Inflammatory macrophage treated with lipopolysaccharide for 1 hour (primary cell): ENCODE results near the gene AP3S2.
"Not testable (repeated sequence)": the region's sequence is repeated elsewhere in the genome, so short reads cannot be mapped to it uniquely, and the experiment has no call there.

ENCODE experiments used
- DNase-seq, 2 donors: peaks; one replicate each; pipeline ENCODE4 v3.0.0-alpha.2; 2020 to 2022

AP3S2 gene

DNA sequence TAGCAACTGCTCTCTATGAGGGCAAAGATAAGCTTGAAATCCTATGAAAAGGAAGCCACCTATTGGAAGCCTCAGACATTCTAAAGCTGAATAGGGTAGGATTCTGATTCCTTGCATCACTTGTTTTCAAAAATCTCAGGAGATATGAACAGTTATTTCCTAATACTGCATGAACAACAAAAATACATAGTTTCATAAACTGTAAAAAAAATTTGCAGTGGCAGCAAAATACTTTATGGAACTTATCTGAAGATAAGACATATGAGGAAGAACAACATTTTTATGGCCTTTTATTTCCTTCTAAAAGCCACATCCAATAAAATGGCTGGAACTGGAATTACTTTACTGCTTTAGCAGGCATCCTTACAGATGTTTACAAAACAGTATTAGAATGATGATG is 29.9 kb downstream of the AP3S2 start:
- no peak for DNase-seq

DNA sequence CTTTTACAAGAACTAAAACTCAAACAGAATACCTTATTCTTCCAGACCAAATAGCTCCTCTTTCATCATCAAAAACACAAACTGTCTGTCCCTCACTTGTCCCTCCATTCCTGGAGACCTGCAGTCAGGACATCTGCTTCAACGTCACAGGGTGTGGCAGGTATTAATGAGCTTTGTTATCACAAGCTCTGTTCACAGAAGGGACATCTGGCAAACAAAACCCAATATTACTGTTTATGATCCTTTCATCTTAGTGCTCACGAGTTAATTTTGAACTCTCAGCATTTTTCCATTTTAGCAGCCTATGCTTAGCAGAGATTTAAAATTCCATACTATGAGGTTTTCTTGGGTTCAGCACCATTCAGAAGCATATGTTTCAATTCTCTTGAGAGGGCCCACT is 32.9 kb downstream of the AP3S2 start:
- no peak for DNase-seq

DNA sequence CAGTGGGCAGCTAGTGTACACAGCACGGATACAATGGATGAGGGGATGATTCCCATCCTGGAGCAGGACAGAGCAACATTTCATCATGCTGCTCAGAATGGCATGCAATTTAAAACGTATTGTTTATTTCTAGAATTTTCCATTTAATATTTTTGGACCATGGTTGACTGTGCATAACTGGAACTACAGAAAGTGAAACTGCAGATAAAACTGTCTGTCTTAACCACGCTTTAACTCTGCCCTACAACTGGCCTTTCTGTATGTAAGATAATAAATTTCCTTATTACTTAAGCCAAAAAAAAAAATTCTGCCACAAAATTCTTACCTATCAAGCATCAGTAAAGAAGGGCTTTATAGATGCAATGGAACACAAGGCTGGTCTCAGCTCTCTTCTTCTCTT is 33.4 kb downstream of the AP3S2 start:
- no peak for DNase-seq

DNA sequence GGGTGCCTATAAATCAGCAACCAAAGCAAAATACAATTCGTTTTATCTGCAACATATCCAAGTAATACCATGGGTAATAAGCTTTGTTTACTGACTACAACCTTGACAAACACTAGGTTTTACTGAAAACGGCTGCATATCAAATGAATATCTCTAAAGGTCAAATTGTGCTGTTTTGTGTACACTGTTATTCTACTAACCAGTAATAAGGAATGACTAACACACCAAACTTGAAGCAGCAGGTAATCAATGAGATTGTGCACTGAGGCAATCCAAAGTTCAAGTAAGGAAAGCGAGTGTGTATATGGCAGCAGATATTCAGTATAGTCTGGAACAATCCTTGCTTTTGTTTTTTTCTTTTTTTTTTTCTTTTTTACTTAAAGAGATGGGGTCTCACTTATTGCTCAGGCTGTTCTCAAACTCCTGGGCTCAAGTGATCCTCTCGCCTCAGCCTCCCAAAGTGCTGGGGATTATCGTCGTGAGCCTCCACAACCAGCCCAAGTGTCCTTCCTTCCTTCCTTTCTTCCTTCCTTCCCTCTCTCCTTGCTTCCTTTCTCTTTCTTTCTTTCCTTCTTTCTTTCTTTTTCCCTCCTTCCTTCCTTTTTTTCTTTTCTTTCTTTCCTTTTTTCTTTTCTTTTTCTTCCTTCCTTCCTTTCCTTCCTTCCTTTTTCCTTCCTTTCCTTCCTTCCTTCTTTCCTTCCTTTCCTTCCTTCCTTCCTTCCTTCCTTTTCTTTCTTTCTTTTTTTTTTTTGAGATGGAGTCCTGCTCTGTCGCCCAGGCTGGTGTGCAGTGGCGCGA is 34.9 kb downstream of the AP3S2 start:
- no peak for DNase-seq

DNA sequence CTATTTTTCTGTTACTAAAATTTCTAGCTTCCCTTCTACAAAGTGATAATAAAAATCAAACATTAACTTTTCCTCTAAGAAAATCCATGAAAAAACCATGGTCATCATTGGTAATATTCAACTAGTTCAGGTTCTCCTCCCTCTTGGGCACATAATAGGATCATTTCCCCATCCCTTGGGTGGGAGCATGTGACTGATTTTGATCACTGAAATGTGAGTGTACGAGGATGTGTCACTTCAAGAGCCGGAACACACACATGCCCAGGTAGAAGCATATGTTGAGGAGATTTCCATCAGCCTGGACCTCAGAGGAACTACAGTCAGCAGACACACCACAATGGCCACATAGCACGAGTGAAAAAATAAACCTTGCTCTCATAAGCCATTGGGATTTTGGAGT is 36.1 kb downstream of the AP3S2 start:
- DNase-seq = no peak

DNA sequence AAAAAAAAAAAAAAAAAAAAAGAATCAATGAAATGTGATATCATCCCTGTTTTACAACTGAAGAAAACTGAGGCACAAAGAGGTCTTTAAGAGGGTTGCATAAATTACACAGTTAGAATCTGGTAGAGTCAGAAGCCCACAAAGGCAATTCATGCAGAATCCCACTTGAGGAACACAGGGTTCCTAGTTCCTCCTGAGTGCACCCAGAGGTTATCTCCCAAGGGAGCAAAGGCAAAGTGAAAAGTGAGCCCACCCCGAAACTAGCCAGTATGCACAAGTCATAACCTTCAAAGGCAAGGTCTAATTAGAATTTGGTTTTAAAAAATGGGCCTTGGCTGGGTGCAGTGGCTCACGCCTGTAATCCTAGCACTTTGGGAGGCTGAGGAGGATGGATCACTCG is 37.8 kb downstream of the AP3S2 start:
- DNase-seq = no peak

DNA sequence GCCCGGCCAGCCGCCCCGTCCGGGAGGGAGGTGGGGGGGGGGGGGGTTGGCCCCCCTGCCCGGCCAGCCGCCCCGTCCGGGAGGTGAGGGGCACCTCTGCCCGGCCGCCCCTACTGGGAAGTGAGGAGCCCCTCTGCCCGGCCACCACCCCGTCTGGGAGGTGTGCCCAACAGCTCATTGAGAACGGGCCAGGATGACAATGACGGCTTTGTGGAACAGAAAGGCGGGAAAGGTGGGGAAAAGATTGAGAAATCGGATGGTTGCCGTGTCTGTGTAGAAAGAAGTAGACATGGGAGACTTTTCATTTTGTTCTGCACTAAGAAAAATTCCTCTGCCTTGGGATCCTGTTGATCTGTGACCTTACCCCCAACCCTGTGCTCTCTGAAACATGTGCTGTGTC is 38.9 kb downstream of the AP3S2 start:
- not testable (repeated sequence) for DNase-seq

DNA sequence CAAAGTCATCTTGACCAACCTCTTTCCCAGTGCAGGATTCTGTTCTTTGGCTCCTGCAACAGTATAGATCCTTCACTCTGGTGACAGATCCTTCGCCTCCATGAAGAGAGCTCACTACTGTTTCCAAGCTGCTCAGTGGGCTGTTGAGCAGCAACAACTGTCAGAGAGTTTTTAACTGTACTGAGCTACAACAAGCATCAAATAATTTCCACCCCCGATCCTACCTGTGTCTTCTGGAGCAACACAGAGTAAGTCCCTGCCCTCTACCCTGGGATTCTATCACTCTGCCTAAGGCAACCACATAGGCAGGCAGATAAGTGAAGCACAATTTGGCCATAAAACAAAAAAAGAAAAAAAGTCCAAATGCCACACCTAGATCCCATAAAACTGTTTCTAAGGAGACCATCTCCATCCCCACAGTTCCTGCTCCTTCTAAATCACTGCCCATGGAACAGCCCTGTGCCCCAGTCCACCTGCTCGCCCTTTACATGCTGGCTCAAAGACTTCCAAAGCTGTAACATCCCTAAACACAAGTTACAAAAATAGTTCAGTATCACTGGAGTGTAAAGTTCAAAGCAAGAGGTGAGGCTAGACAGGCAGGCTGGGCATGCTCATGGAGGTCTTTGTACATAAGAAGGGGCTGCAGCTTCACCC is 41.3 kb downstream of the AP3S2 start:
- DNase-seq = no peak

DNA sequence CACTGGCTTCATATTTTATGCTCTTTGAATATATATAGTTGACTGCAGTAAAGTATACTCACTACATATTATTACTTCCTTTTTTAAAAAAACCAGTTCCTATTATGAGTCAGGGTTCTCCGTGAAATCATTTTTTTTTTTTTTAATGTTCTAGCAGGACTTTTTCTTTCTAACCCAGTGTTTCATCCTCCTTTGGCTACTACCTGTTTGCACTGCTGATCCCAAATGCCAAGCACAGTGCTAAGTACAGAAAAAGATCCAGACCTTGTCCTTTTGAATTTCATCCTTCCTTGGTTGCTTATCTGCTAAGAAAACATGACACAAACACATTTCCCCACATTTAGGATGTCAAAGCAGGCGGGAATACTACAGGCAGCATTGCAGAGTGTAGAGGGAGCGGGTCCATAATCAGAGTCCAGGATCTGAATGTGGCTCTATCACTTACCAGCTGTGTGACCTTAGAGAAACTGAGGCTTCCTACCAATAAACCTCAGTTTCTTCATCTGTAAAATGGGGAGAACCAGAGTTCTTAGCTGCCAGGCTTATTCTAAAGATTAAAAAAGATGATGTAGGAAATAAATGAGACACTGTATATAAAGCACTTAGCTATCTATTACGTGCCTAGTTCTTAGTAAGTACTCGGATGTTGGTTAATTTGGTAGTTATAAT is 42.0 kb downstream of the AP3S2 start:
- peak; percentile 53 to 67 for DNase-seq

DNA sequence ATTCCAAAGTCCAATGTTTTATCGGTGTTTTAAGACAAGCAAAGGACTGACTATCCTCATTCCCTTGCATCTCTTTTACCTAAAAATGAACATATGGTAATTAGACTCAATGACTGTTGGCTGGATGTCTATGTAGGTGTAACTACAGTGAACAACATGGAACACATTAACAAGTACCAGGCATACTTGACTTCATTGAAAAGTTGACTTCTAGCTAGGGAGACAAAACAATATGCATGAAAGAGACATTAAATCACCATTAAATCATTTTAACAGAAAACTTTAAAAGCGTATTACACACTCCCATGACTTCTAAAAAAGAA is 44.9 kb downstream of the AP3S2 start:
- DNase-seq = no peak

DNA sequence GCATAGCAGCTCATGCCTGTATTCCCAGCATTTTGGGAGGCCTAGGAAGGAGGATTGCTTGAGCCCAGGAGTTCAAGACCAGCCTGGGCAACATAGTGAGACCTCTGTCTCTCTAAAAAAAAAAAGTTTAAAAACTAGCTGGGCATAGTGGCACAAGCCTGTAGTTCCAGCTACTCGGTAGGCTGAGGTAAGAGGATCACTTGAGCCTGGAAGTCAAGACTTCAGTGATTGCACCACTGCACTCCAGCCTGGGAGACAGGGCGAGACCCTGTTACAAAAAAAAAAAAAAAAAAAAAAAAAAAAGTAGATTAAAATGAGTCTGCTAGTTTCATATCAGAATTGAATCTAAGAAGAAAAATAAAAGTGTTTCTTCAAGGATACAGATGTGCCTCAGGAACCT is 46.7 kb downstream of the AP3S2 start:
- no peak for DNase-seq

DNA sequence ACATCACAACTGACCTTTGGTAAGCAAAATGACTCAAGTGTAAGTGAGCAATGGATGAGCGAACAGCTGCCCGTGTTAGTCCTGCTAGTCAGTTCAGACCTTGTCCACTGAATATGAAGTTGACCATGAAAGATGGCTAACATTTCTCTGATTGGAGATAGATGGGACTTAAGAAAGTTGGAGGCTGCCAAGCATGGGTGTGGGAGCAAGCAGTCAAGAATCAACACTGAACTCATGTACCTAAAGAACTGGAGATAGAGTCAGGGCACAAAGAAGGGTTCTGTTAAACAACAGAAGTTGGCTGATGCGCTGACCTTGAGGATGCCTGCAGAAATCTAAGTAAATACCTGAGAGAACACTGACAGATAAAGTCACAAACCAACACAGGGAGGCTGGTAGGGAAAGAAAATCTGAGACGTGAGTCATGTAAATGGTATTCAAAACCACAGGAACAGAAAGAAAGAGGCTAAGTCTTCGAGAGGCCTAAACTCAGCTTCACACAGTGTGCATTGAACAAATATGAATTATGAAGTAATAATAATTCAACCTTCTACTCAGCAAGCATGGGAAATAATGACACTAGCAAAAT is 48.4 kb downstream of the AP3S2 start:
- DNase-seq = no peak

DNA sequence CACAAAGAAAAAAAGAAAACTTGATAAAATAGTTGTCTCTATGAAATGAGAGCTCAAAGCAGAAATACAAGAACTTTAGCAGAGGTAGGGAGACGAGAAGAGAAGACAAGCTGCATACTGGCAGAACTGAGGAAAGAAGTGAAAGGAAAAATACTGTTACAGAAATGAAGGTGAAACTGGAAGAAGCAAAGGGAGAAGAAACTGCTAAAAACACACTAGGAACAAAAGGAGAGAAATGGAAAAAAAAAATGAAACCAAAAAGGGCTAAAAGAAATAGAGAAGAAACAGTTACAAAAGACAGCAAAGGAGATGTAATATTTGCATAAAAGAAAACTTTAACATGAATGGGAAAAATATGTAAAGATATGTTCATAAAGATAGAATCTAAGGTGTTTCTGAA is 51.8 kb downstream of the AP3S2 start:
- DNase-seq = no peak

DNA sequence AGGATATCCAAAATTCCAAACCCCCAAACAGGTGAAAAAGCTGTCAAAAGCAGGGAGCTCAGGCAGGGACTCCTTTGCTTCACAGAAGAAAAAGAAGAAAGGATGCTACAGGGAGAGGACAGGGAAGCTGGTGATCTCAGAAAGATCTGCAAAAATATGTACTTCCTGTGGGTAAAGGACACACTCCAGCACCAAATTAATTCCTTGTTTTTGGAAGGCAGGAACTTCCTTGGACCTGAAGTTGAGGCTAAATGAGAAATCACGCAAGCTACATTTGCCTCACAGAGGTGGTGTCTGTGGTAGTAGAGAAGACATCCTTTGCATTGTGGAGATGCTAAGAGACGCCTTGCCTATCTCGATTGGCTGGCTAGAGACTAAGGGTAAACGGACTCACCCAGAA is 52.5 kb downstream of the AP3S2 start:
- DNase-seq = no peak

DNA sequence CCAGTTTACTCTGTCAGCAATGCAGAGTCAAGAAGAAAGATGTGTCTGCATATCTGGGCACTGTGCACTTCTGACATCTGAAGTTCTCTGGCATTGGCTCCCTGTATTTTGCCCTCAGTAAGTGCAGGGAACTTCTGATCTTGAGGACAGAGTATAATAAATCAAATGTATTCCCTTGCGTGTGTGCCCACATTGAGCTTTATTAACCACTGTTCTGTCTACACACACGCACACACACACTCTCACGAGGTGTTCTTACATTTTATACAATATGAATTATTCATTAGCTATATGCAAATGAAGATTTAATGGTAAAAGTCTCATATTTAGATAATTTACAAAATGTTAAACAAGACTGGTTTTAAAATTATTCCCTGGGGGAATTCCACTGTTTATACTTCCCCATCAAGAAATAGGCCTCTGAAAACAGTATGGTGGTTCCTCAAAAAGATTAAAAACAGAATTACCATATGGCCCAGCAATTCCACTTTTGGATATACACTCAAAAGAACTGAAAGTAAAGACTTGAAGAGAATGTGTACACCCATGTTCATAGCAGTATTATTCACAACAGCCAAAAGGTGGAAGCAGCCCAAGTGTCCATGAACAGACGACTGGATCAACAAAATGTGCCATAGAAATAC is 54.5 kb downstream of the AP3S2 start:
- peak; percentile 76 to 81 for DNase-seq

DNA sequence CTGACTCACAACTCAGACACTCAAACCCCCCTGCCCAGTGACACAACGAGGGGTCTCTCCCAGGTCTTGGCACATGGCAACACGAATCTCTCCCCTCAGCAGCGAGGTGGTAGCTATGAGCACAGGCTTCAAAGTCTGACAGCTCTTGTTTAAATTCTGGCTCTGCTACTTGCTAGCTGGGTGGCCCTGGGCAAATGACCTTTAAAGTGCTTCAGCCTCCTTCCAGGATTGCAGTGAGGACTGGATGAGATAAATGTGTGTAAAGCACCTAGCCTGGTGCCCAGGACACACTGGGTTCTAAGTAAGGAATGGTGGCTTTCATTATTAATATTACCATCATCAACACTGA is 56.0 kb downstream of the AP3S2 start:
- no peak for DNase-seq

DNA sequence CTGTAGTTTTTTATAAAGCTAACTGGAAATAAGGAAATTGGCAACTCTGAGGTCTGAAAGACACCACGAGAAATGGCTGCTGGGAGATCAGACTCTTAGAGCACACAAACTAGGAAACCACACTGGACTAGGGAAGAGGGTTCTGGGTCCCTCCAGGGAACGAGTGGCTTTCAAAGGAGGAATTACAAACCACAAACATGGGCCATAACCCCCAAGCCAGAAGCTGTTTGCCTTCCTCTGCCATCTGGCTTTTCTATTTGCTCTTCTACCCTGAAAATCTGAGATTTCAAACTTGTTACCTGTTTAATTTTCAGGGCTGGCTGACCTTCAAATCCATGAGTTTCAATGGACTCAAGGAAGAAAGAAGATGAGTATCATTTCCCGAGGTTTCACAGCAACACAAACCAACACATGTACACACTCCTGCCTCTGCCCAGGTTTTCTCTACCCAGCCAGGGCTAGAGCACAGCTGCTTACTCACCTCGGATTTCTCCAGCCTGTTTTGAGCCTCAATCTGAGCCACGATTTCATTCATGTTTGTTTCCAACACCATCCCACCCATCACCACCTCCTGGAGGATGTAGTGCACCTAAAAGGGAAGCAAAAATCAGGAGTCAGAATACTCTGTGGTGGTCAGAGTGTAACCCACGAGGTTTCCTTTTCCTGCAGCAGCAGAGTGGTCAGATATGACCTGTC is 56.5 kb downstream of the AP3S2 start:
- DNase-seq = no peak

DNA sequence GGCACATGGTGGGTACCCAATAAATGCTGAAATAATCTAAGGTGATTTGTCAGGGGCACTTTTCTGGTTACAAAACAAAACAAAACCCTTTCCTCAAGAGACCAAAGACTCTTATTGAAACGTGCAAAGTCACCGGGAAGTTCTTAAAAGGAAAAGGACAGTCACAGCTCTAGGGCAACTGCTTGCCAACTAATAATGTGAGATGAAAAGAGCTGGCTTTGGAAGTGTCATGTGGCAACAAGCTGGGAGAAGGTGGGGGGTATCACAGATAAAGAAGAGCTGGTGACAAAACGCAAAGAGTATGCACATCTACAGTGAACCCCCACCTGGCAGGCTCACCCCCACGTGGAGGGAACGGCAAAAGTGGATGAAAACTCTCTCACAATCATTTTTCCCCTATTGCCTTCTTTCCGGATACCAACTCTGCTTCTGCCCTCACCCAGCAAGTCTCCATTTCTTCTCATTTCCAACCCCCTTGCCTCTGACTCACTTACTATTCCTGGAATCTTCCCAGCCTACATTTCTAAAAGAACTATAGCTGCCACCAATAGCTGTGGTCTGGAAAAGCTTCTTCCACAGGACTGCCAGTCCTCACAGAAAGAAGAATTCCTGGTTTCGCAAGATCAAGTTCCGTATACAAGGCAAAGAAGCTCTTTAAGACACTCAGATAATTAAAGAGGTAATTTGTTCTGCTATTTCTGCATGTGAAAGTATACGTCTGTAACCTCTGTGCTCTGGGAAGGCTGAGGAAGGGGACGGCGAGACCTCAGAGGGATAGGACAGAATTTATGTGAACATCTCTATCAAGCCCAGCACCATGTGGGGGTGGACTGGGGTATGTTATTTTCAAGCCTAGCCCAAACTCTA is 57.3 kb downstream of the AP3S2 start:
- peak; percentile 67 to 72 for DNase-seq

DNA sequence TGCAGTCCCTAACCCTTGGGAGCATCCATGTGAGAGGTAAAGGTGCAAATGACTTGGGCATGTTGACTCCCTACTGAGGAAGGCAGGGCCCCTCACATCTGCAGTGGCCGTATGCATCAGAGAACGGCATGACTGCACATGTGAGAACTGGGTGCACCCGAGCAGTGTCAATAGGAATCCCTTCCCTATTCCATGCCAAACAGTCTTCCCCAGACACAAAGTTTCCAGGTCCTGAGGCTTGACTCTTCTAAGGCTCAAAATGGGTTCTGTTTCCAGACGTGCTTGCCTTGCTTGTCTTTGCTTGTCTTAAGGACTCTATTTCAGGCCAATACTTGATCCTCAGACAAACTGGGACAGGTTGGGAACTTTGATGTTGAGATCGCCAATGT is 58.6 kb downstream of the AP3S2 start:
- DNase-seq = no peak

DNA sequence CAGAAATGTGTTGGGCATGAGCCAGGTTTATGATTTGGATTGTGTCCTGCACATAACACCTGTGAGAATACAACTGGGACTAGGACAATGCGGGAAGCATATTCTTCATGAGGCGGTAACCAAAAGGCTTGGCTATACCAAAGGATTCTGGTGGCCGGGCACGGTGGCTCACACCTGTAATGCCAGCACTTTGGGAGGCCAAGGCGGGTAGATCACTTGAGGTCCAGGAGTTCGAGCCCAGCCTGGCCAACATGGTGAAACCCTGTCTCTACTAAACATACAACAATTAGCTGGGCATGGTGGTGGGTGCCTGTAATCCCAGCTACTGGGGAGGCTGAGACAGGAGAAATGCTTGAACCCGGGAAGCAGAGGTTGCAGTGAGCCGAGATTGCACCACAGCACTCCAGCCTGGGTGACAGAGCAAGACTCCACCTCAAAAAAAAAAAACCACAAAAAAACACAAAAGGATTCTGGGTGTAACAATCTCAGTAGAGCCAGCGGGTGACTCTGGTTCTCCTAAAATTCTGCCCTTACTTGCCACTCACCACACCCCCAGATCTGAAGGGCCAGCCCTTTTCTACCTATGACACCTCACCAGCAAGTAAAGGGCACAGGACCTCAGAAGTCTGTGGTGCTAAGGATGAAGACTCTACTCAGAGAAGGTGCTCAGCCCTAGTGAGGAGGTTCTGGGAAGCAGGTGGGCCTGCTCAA is 59.2 kb downstream of the AP3S2 start:
- DNase-seq = not testable (repeated sequence)

DNA sequence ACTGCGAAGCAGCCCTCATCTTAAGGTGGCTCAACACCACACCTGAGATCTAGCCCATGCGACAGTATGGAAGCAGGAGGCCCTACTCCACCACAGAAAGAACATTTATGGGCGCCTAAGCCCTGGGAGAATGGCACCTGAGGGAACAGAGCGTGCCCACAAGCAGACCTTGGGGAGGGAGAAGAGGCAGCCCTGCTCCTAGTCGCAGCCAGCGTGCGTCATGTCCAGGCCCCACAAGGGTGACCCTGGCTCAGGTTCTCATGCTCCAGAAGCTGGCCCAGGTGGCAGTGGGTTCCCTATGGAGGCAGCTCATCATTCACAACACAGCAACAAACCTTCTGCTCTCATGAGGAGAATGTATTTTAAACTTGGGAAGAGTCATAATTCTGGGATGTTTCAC is 59.8 kb downstream of the AP3S2 start:
- no peak for DNase-seq
